Coronary artery (tissue), 2 donors: ENCODE measurements around the gene XRCC5.

Source experiments
- DNase-seq: peaks from one replicate; pipeline ENCODE4 v3.0.0-alpha.2; 2017; ENCODE audit warnings: low spot score
- H3K27ac ChIP-seq, 2 donors: fragments of 200-600 bp; sonication (generic); one replicate each; pipeline ENCODE4 v1.5.1; 2016 to 2019
- H3K4me3 ChIP-seq: fragments of 200-600 bp; sonication (generic); 2 replicates; pipeline ENCODE4 v1.5.1; 2016; ENCODE audit warnings: mild to moderate bottlenecking, moderate library complexity
- CTCF ChIP-seq: fragments of 200-600 bp; sonication (generic); IDR thresholded peaks from one replicate; pipeline ENCODE4 v1.5.1; 2019; ENCODE audit warnings: antibody characterized with exemption

Gene XRCC5

GRCh38 chr2:216098421-216099334 is 10.5 kb upstream of the XRCC5 start:
- no peak for DNase-seq
- no peak overlapping the region for H3K27ac ChIP-seq
- no peak for TF ChIP-seq CTCF
- no peak overlapping the region for H3K4me3 ChIP-seq

GRCh38 chr2:216101109-216101508 is 8.0 kb upstream of the XRCC5 start:
- Histone ChIP-seq H3K27ac (no peak overlapping the region), H3K4me3 (no peak overlapping the region)
- DNase-seq: no peak
- TF ChIP-seq CTCF: no peak

- no peak for DNase-seq
- H3K4me3 ChIP-seq: no peak overlapping the region
- TF ChIP-seq CTCF: no peak
- no peak overlapping the region for H3K27ac ChIP-seq
Observed at GRCh38 chr2:216103213-216103612, 5.9 kb upstream of the XRCC5 start.

GRCh38 chr2:216104691-216105090 is 4.5 kb upstream of the XRCC5 start:
- TF ChIP-seq CTCF: no peak
- H3K27ac ChIP-seq: no peak overlapping the region
- no peak for DNase-seq
- no peak overlapping the region for H3K4me3 ChIP-seq

- no peak overlapping the region for H3K27ac ChIP-seq
- no peak for TF ChIP-seq CTCF
- DNase-seq: no peak
- H3K4me3 ChIP-seq: no peak overlapping the region
Observed at GRCh38 chr2:216107320-216107719, 1.8 kb upstream of the XRCC5 start.

- no peak for DNase-seq
Observed at GRCh38 chr2:216107760-216108159, 1.4 kb upstream of the XRCC5 start.

More at GRCh38 chr2:216107760-216108159, 1.4 kb upstream of the XRCC5 start:
- Histone ChIP-seq H3K4me3 (no peak overlapping the region), H3K27ac (no peak overlapping the region)
- TF ChIP-seq CTCF: no peak
